ENCODE results near the gene SRP9.
"Not testable (repeated sequence)": the region's sequence is repeated elsewhere in the genome, so short reads cannot be mapped to it uniquely, and the experiment has no call there.

The SRP9 gene

GRCh38 chr1:225755671-225756319 lies 21.8 kb upstream of the SRP9 start:
- no peak overlapping the region for H3K4me3 ChIP-seq (ENCODE audit: low read depth, low read length)
- no peak for TF ChIP-seq CTCF (IDR thresholded peaks at IDR 0.05; ENCODE audit: low read depth, low read length, missing control alignments)
- DNase-seq (ENCODE audit: low read depth): no peak

GRCh38 chr1:225757927-225758656 lies 19.5 kb upstream of the SRP9 start:
- H3K4me3 ChIP-seq (ENCODE audit: low read depth, low read length): no peak overlapping the region
- TF ChIP-seq CTCF (IDR thresholded peaks at IDR 0.05; ENCODE audit: low read depth, low read length, missing control alignments): no peak
- no peak for DNase-seq (ENCODE audit: low read depth)

GRCh38 chr1:225759972-225760371 lies 17.7 kb upstream of the SRP9 start:
- not testable (repeated sequence) for DNase-seq (ENCODE audit: low read depth); H3K4me3 ChIP-seq (ENCODE audit: low read depth, low read length)

- DNase-seq (ENCODE audit: low read depth): no peak
- no peak overlapping the region for H3K4me3 ChIP-seq (ENCODE audit: low read depth, low read length)
- no peak for TF ChIP-seq CTCF (IDR thresholded peaks at IDR 0.05; ENCODE audit: low read depth, low read length, missing control alignments)
Measured at GRCh38 chr1:225760531-225760930, 17.1 kb upstream of the SRP9 start.

GRCh38 chr1:225761395-225761794 lies 16.2 kb upstream of the SRP9 start:
- H3K4me3 ChIP-seq (ENCODE audit: low read depth, low read length); DNase-seq (ENCODE audit: low read depth): not testable (repeated sequence)

- H3K4me3 ChIP-seq (ENCODE audit: low read depth, low read length): no peak overlapping the region
- no peak for TF ChIP-seq CTCF (IDR thresholded peaks at IDR 0.05; ENCODE audit: low read depth, low read length, missing control alignments)
- DNase-seq (ENCODE audit: low read depth): no peak
Measured at GRCh38 chr1:225762002-225762441, 15.6 kb upstream of the SRP9 start.

- no peak for DNase-seq (ENCODE audit: low read depth)
- TF ChIP-seq CTCF (IDR thresholded peaks at IDR 0.05; ENCODE audit: low read depth, low read length, missing control alignments): no peak
- no peak overlapping the region for H3K4me3 ChIP-seq (ENCODE audit: low read depth, low read length)
Measured at GRCh38 chr1:225762444-225762843, 15.2 kb upstream of the SRP9 start.
